Fibroblast of skin of back (primary cell): Measurements from ENCODE around the gene BDKRB2. TPM values are rescaled to one million over a fixed set of nuclear protein-coding genes. Genes with fewer than 3 reads are reported as not detected.

Experiments
- DNase-seq: peaks from one replicate; pipeline ENCODE4 v3.0.0-alpha.2; 2013
- polyA plus RNA-seq, 2 experiments: library from polyadenylated mRNA; unstranded; fragments of 120-200 nt; gene quantifications; one replicate each; pipeline ENCODE4 v1.2.1, GENCODE V29; 2013; ENCODE audit not compliant: insufficient read length in 2 of 2

BDKRB2 gene
- 3.2 TPM for polyA plus RNA-seq (2013, experiment 1 of 2; ENCODE audit: insufficient read length)
- 2.1 TPM for polyA plus RNA-seq (2013, experiment 2 of 2; ENCODE audit: insufficient read length)

GRCh38 chr14:96204151-96205058 lies at the start of gene BDKRB2:
Gene BDKRB2 (plus strand): TSS chr14:96204839. CDS start chr14:96237108, 32,269 bp downstream.
- DNase-seq, result peak; percentile 89

- DNase-seq, result no peak
Observed at GRCh38 chr14:96154900-96155299, 49.7 kb upstream of the BDKRB2 start.

GRCh38 chr14:96156804-96157760 lies 47.6 kb upstream of the BDKRB2 start:
- DNase-seq, result no peak

GRCh38 chr14:96158735-96159134 lies 45.9 kb upstream of the BDKRB2 start:
- no peak for DNase-seq

- no peak for DNase-seq
Observed at GRCh38 chr14:96160076-96160912, 44.3 kb upstream of the BDKRB2 start.

GRCh38 chr14:96160913-96161310 lies 43.7 kb upstream of the BDKRB2 start:
- no peak for DNase-seq

- no peak for DNase-seq
Observed at GRCh38 chr14:96161636-96162035, 43.0 kb upstream of the BDKRB2 start.

GRCh38 chr14:96162265-96162664 lies 42.4 kb upstream of the BDKRB2 start:
- DNase-seq, result no peak

GRCh38 chr14:96162741-96163140 lies 41.9 kb upstream of the BDKRB2 start:
- DNase-seq, result peak; percentile 64

- DNase-seq, result no peak
Observed at GRCh38 chr14:96164861-96165490, 39.7 kb upstream of the BDKRB2 start.

GRCh38 chr14:96165493-96166436 lies 38.9 kb upstream of the BDKRB2 start:
- no peak for DNase-seq

- DNase-seq, result peak; percentile 58
Observed at GRCh38 chr14:96166461-96167223, 38.0 kb upstream of the BDKRB2 start.

- peak; percentile 75 for DNase-seq
Observed at GRCh38 chr14:96167224-96168148, 37.2 kb upstream of the BDKRB2 start.

- no peak for DNase-seq
Observed at GRCh38 chr14:96168581-96168980, 36.1 kb upstream of the BDKRB2 start.

GRCh38 chr14:96170961-96171592 lies 33.6 kb upstream of the BDKRB2 start:
- no peak for DNase-seq

GRCh38 chr14:96173636-96174475 lies 30.8 kb upstream of the BDKRB2 start:
- DNase-seq, result no peak

- DNase-seq, result no peak
Observed at GRCh38 chr14:96176275-96176674, 28.4 kb upstream of the BDKRB2 start.
